Subcutaneous adipose tissue (tissue), 4 donors: Measurements from ENCODE around the gene SYTL1. TPM values are rescaled to one million over a fixed set of nuclear protein-coding genes. Genes with fewer than 3 reads are reported as not detected.

Experiments
- total RNA-seq, 4 donors: library from RNA; depleted of rRNA; stranded (reverse); fragments of >200 nt; gene quantifications; one replicate each; pipeline ENCODE4 v1.1.0, GENCODE V29; 2016
- TF ChIP-seq, protein P1 (sequence below): fragments of 450-650 bp; IDR thresholded peaks from one replicate; pipeline ENCODE4 v1.5.1; 2016; ENCODE audit warnings: low read depth, mild to moderate bottlenecking, control low read depth, antibody characterized with exemption, moderate library complexity

SYTL1 gene, protein sequence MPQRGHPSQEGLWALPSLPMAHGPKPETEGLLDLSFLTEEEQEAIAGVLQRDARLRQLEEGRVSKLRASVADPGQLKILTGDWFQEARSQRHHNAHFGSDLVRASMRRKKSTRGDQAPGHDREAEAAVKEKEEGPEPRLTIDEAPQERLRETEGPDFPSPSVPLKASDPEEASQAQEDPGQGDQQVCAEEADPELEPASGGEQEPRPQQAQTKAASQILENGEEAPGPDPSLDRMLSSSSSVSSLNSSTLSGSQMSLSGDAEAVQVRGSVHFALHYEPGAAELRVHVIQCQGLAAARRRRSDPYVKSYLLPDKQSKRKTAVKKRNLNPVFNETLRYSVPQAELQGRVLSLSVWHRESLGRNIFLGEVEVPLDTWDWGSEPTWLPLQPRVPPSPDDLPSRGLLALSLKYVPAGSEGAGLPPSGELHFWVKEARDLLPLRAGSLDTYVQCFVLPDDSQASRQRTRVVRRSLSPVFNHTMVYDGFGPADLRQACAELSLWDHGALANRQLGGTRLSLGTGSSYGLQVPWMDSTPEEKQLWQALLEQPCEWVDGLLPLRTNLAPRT
- total RNA-seq, result 1 to 10 TPM in 2 of 4 donors, under 1 TPM in 1, not detected in 1; 0.94 to 1.9 (median 1.1) TPM

DNA sequence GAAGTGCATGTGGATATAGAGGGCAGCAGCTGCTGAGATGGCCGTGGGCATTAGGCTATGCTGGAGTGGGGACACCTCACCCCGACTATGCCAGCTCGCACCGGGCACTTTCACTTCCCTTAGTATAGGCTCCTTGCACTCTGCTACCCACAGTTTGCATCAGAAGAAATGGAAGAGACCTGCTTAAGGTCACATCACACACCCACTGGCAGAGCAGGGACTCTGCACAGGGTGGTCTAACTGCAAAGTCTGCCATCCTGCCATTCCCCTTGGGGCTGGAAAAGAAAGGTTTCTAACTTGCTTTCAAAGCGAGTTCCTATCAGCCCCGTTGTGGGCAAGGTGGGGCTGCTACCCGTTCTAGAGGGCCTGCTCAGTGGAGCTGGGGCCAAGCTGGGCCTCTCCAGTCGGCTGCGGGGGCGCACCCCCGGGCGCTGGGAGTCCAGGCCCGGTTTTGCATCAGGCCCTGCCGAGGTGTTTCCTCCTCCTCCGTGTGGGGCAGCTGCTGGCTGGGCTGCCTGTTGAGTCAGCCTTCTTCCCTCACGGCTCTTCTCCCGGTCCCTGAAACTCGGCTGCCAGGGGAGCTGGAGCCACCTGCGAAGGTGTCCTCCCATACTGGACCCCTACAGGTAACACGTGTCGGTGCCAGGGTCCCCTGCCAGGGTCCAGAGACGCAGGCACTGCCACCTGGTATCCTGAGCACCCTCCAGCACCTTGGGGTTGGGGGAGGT, at the start of gene SYTL1:
Gene SYTL1, plus strand, starts transcription at position 498 of the 728 bp plus-strand sequence. CDS start 3,313 bp downstream, outside the sequence.
- TF ChIP-seq, protein P1, sequence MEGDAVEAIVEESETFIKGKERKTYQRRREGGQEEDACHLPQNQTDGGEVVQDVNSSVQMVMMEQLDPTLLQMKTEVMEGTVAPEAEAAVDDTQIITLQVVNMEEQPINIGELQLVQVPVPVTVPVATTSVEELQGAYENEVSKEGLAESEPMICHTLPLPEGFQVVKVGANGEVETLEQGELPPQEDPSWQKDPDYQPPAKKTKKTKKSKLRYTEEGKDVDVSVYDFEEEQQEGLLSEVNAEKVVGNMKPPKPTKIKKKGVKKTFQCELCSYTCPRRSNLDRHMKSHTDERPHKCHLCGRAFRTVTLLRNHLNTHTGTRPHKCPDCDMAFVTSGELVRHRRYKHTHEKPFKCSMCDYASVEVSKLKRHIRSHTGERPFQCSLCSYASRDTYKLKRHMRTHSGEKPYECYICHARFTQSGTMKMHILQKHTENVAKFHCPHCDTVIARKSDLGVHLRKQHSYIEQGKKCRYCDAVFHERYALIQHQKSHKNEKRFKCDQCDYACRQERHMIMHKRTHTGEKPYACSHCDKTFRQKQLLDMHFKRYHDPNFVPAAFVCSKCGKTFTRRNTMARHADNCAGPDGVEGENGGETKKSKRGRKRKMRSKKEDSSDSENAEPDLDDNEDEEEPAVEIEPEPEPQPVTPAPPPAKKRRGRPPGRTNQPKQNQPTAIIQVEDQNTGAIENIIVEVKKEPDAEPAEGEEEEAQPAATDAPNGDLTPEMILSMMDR, result no peak

DNA sequence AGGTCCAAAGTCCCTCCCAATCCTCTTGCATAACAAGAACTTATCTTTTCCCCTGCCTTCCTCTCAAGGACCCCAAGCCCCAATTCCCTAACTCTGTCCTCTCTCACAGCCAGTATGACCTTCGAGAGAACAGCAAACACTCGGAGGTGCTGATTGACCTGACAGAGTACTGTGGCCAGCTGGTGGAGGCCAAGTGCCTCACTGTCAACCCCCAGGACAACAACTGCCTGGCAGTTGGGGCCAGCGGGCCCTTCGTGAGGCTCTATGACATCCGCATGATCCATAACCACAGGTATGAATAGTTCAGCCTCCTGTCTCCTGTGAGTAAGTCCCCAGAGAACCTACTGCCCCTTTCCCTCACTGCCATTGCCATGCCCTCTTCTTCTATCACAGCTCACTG, 49.7 kb upstream of the SYTL1 start:
- TF ChIP-seq, protein P1, result no peak

DNA sequence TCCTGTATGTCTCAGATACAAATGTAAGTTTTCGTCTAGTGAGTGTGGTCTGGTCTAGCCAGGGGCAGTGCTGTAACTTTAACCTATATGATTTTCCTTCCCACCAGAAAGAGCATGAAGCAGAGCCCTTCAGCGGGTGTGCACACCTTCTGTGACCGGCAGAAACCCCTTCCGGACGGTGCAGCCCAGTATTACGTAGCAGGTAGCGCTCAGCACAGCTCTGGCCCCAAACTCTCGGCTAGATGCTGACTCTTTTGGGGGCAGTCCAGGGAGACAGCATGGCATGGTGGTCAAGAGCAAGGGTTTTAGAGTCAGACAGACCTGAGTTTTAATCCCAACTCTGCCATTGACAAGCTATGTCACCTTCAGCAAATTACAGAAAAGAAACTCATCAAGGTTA, 47.9 kb upstream of the SYTL1 start:
- TF ChIP-seq, protein P1, result no peak

DNA sequence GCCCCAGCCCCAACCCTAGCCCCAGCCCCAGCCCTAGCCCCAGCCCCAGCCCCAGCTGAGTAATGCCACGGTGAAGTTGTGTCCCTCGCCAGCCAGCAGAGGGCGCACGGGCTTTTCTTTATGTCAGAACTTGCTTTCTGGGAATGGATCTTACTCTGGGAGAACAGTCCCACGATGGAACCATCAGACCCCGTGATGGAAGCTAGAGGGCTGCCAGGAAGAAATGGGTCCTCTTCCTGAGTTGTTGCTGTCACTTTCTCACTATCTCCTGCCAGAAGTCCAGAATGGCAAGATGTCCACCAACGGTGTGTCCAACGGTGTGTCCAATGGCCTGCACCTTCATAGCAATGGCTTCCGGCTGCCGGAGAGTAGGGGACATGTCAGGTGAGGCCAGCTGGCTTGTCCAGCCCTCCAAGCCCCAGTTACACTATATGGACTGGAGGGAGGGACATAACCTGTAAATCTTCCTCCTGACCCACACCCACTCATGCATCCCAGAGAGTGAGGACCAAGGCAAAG, 45.0 kb upstream of the SYTL1 start:
- TF ChIP-seq, protein P1, result no peak

DNA sequence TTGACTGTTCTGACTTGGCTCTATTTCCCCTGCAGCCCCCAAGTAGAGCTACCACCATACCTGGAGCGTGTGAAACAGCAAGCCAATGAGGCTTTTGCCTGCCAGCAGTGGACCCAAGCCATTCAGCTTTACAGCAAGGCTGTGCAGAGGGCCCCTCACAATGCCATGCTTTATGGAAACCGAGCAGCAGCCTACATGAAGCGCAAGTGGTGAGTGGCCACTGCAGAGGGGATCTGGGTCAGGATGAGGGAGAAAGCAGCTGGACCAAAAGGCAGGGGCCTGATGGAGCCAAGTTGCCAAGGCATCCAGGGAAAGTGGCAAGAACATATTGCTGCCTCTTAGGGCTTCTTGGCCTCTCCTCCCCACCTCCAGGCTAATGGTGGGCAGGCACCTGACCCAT, 43.9 kb upstream of the SYTL1 start:
- TF ChIP-seq, protein P1, result no peak

DNA sequence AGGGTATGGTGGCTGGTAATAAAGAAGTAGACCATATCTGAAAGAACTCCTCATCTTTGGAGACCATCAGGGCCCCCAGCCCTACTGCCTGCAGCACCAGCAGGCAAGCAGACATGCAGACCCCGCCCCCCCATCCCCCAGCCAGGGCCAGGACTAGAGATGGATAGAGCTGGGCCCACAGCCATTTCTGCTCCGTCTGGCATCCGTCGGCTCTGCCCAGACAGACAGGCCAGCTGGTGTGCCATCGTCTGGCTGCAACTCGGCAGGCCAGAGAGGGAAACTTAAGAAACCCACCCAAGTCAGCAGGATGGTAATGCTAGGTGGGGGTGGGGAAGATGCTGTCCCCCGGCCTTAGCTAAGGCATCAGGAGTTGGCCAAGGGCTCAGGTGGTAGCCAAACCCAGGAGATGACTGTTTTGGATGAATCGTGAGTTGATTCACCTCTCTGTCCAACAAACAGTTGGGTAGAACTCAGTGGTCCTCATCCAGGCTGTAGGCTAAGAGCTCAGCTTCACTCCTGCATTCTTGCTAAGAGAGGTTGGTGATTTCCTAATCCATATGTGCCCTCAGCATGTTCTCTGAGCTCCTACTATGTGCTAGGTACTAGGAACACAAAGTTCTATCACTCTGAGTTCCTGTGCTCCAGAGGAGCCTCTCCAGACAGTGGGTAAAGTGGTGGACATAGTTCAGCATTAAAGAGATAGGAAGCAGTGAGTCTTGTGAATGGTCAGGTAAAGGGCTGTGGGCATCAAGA, 43.0 kb upstream of the SYTL1 start:
- TF ChIP-seq, protein P1, result no peak
